Measurements from ENCODE around the gene PLD3. TPM values are rescaled to one million over a fixed set of nuclear protein-coding genes. Genes with fewer than 3 reads are reported as not detected.

PLD3 gene
- total and polyA plus RNA-seq, 2 donors (not counting 3 experiments of a cell fraction or from before 2014, with no cell fraction given) = 166 to 479 TPM

Small RNA genes within 50 kb of the gene (microRNA-seq; reads per million reads assigned to microRNA genes)
- not detected for gene MIR6796 (ENCODE audit: borderline number of aligned reads, borderline replicate concordance)

Small RNA genes within 50 kb of the gene (small RNA-seq; reads per million reads assigned to genes)
- gene MIR6796 (ENCODE audit: insufficient read depth, insufficient read length, low read depth, low replicate concordance) = not detected
- gene RF00019 (ENCODE audit: insufficient read depth, insufficient read length, low read depth, low replicate concordance) = not detected
- not detected for gene RNU6-945P (ENCODE audit: insufficient read depth, insufficient read length, low read depth, low replicate concordance)

Other genes starting within 250 kb of the PLD3 start
- gene MAP3K10, start 157.3 kb upstream of the PLD3 start, total RNA-seq = 16.5 and 19.4 TPM in 2 replicates
- 6.3 and 7.7 TPM in 2 replicates for gene MAP3K10, start 157.3 kb upstream of the PLD3 start, polyA plus RNA-seq
- gene TTC9B, start 130.3 kb upstream of the PLD3 start, total RNA-seq = not detected in 2 replicates
- gene TTC9B, start 130.3 kb upstream of the PLD3 start, polyA plus RNA-seq = not detected in 2 replicates
- not detected in 2 replicates for gene CCNP, start 122.0 kb upstream of the PLD3 start, total RNA-seq
- gene CCNP, start 122.0 kb upstream of the PLD3 start, polyA plus RNA-seq = 0.10 TPM in 1 of 2 replicates, not detected in the other
- gene AKT2, start 63.4 kb upstream of the PLD3 start, total RNA-seq = 65.2 and 70.1 TPM in 2 replicates
- gene AKT2, start 63.4 kb upstream of the PLD3 start, polyA plus RNA-seq = 69.8 and 88.6 TPM in 2 replicates
- 16.4 and 17.3 TPM in 2 replicates for gene C19orf47, start 298 bp upstream of the PLD3 start, total RNA-seq
- 27.0 and 29.2 TPM in 2 replicates for gene C19orf47, start 298 bp upstream of the PLD3 start, polyA plus RNA-seq
- gene HIPK4, start 41.5 kb downstream of the PLD3 start, total RNA-seq = not detected in 2 replicates
- 0.12 and 0.19 TPM in 2 replicates for gene HIPK4, start 41.5 kb downstream of the PLD3 start, polyA plus RNA-seq
- gene PRX, start 64.7 kb downstream of the PLD3 start, total RNA-seq = 1.3 and 1.7 TPM in 2 replicates
- 0.43 and 0.80 TPM in 2 replicates for gene PRX, start 64.7 kb downstream of the PLD3 start, polyA plus RNA-seq
- 8.8 and 10.0 TPM in 2 replicates for gene SERTAD1, start 77.3 kb downstream of the PLD3 start, total RNA-seq
- gene SERTAD1, start 77.3 kb downstream of the PLD3 start, polyA plus RNA-seq = 15.3 and 16.9 TPM in 2 replicates
- gene SERTAD3, start 95.6 kb downstream of the PLD3 start, total RNA-seq = 29.9 and 32.0 TPM in 2 replicates
- gene SERTAD3, start 95.6 kb downstream of the PLD3 start, polyA plus RNA-seq = 13.3 and 17.7 TPM in 2 replicates
- 30.8 and 35.8 TPM in 2 replicates for gene BLVRB, start 117.0 kb downstream of the PLD3 start, total RNA-seq
- 113 and 175 TPM in 2 replicates for gene BLVRB, start 117.0 kb downstream of the PLD3 start, polyA plus RNA-seq
- not detected in 2 replicates for gene SPTBN4, start 118.3 kb downstream of the PLD3 start, total RNA-seq
- 0.03 and 0.33 TPM in 2 replicates for gene SPTBN4, start 118.3 kb downstream of the PLD3 start, polyA plus RNA-seq
- gene SHKBP1, start 228.2 kb downstream of the PLD3 start, total RNA-seq = 100 and 106 TPM in 2 replicates
- 113 and 171 TPM in 2 replicates for gene SHKBP1, start 228.2 kb downstream of the PLD3 start, polyA plus RNA-seq

Data from endothelial cell of umbilical vein (primary cell).